ENCODE data around the gene POMT1. TPM values are rescaled to one million over a fixed set of nuclear protein-coding genes. Genes with fewer than 3 reads are reported as not detected.

The POMT1 gene
- total RNA-seq, 4 donors from 2014 or later: 33.3 to 45.9 (median 38.0) TPM

- peaks cover 0 to 32% (median 18%) of the 10 kb centered on the region in 4 donors for H3K4me1 ChIP-seq
- DNase-seq (ENCODE audit: low spot score in 2 of 2): no peak
- no peak overlapping the region for H3K27ac ChIP-seq
- TF ChIP-seq POLR2A (IDR thresholded peaks at IDR 0.05): no peak
- no peak for TF ChIP-seq EP300 (IDR thresholded peaks at IDR 0.05)
- TF ChIP-seq CTCF (IDR thresholded peaks at IDR 0.05): no peak
- no peaks in the 10 kb centered on the region for H3K9me3 ChIP-seq
- H3K4me3 ChIP-seq: no peak overlapping the region
- H3K27me3 ChIP-seq: no peaks in the 10 kb centered on the region
- WGBS, 2 donors: 67 to 71% methylated on average over 5 of the region's 5 CpGs
- H3K36me3 ChIP-seq: peaks cover 0 to 44% (median 8%) of the 10 kb centered on the region in 3 donors
These were observed 1.7 kb upstream of the POMT1 start for GRCh38 chr9:131500939-131501541.

- H3K27ac ChIP-seq: peak overlapping the region in 1 of 4 donors; percentile 86
- TF ChIP-seq EP300 (IDR thresholded peaks at IDR 0.05): no peak
- TF ChIP-seq CTCF (IDR thresholded peaks at IDR 0.05): no peak
- TF ChIP-seq POLR2A (IDR thresholded peaks at IDR 0.05): no peak
These were observed 1.1 kb downstream of the POMT1 start for GRCh38 chr9:131503626-131504465.

GRCh38 chr9:131505012-131505411, 2.3 kb downstream of the POMT1 start:
- no peak for DNase-seq (ENCODE audit: low spot score in 2 of 2)
- Histone ChIP-seq H3K9me3 (no peaks in the 10 kb centered on the region), H3K4me3 (no peak overlapping the region), H3K4me1 (peaks cover 0 to 32% (median 18%) of the 10 kb centered on the region in 4 donors), H3K27ac (no peak overlapping the region), H3K36me3 (peaks cover 0 to 35% (median 0%) of the 10 kb centered on the region in 3 donors), H3K27me3 (no peaks in the 10 kb centered on the region)
- WGBS, 2 donors: 93 to 94% methylated on average over 8 of the region's 8 CpGs
- no peak for TF ChIP-seq EP300 (IDR thresholded peaks at IDR 0.05)
- TF ChIP-seq CTCF (IDR thresholded peaks at IDR 0.05): no peak
- TF ChIP-seq POLR2A (IDR thresholded peaks at IDR 0.05): no peak

More at GRCh38 chr9:131503626-131504465, 1.1 kb downstream of the POMT1 start:
- H3K36me3 ChIP-seq: peaks cover 0 to 34% (median 5%) of the 10 kb centered on the region in 3 donors
- no peaks in the 10 kb centered on the region for H3K9me3 ChIP-seq
- WGBS, 2 donors: 16 to 19% methylated on average over 24 to 32 of the region's 32 CpGs
- H3K27me3 ChIP-seq: no peaks in the 10 kb centered on the region
- peaks cover 0 to 32% (median 18%) of the 10 kb centered on the region in 4 donors for H3K4me1 ChIP-seq
- H3K4me3 ChIP-seq: peak overlapping the region; percentile 60 to 88 (median 74)
- DNase-seq (ENCODE audit: low spot score in 2 of 2): no peak

- TF ChIP-seq CTCF (IDR thresholded peaks at IDR 0.05) (no peak), POLR2A (IDR thresholded peaks at IDR 0.05) (no peak), EP300 (IDR thresholded peaks at IDR 0.05) (no peak)
- 72 to 73% methylated on average over 7 of the region's 7 CpGs for WGBS, 2 donors
- no peaks in the 10 kb centered on the region for H3K4me1 ChIP-seq
- H3K27me3 ChIP-seq: no peaks in the 10 kb centered on the region
- no peak overlapping the region for H3K4me3 ChIP-seq
- H3K9me3 ChIP-seq: no peaks in the 10 kb centered on the region
- H3K36me3 ChIP-seq: peaks cover 3 to 94% (median 17%) of the 10 kb centered on the region in 3 donors
- no peak overlapping the region for H3K27ac ChIP-seq
- no peak for DNase-seq (ENCODE audit: low spot score in 2 of 2)
These were observed 8.7 kb downstream of the POMT1 start for GRCh38 chr9:131511416-131511815.

- Histone ChIP-seq H3K4me1 (no peaks in the 10 kb centered on the region), H3K27ac (no peak overlapping the region), H3K9me3 (no peaks in the 10 kb centered on the region), H3K4me3 (no peak overlapping the region), H3K27me3 (no peaks in the 10 kb centered on the region), H3K36me3 (peaks cover 3 to 99% (median 22%) of the 10 kb centered on the region in 3 donors)
- no peak for DNase-seq (ENCODE audit: low spot score in 2 of 2)
- TF ChIP-seq EP300 (IDR thresholded peaks at IDR 0.05) (no peak), CTCF (IDR thresholded peaks at IDR 0.05) (no peak), POLR2A (IDR thresholded peaks at IDR 0.05) (no peak)
- 92 to 94% methylated on average over 6 of the region's 6 CpGs for WGBS, 2 donors
These were observed 9.2 kb downstream of the POMT1 start for GRCh38 chr9:131511880-131512279.
